HG02870 (cell line): Measurements from ENCODE around the gene HJV.

Experiments
- ATAC-seq: cut with Tn5 transposase; IDR thresholded peaks from one replicate; pipeline ENCODE4 v1.9.1; 2021; ENCODE audit warnings: mild to moderate bottlenecking, moderate library complexity; ENCODE audit not compliant: unreplicated experiment

Gene HJV

DNA sequence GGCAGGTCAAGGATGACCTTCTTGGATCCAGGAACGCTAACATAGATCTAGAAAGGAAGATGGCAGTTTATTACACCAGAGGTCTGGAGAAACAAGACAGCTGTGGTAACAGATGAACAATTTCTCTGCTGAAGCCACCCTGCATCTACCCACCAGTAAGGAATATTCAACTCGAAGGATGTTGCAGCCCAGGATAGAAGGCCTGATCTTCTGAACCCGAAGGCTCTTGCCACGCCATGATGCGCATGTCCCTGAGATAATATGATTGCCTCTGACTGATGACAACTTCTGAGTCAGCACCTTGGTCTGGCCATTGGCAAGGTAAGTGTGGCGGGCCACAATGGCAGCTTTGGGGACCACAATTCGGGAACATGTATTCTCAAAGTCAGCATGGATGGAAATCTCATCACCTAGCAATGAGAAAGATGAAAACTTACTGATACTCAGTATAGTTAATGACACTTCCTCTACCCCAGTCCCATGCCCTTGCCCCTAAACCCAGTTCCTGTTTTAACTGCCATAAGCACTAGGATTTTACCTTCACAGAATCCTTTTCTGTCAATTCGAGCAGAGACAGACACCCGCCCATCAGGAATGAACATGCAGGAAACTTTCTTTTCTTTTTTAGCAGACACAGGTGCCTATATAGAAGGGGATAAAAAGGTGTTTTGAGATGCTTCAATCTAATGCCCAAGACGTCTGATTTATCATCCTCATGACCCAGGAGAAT, 27.0 kb downstream of the HJV start:
- ATAC-seq, result no peak

DNA sequence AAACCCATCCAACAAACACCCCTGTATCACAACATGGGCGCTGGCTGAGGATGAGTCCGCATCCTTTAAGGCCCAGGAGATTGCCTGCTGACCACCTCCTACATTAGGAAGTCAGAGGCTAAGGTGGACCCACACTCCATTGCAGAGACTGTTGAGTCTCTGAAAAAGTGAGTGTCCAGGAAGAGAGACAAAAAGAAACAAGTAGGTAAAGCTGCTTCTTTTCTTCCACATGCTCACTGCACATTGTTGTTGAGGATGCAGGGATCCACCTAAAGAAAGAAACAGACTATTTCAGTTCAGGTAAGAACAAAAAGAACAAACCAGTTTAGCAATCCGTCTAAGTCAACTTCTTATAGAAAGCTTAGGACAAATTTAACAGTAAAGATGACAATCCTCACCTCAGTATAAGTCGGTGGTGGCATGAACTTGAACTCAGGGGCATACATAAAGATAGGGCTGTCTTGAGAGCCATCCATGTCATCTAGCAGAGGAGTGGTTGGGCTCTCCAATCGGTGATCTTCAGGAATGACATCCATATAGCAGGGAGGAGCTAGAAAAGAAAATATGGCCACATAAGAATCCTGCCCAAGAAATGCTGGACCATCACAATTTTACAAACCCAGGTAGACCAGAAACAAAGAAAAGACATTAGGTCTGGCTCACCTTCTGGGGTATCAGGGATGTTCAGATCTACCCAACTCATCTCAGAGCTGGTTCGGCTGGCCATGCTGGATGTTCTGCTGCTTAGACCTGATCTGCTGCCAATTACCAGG, 27.7 kb downstream of the HJV start:
- ATAC-seq, result no peak

DNA sequence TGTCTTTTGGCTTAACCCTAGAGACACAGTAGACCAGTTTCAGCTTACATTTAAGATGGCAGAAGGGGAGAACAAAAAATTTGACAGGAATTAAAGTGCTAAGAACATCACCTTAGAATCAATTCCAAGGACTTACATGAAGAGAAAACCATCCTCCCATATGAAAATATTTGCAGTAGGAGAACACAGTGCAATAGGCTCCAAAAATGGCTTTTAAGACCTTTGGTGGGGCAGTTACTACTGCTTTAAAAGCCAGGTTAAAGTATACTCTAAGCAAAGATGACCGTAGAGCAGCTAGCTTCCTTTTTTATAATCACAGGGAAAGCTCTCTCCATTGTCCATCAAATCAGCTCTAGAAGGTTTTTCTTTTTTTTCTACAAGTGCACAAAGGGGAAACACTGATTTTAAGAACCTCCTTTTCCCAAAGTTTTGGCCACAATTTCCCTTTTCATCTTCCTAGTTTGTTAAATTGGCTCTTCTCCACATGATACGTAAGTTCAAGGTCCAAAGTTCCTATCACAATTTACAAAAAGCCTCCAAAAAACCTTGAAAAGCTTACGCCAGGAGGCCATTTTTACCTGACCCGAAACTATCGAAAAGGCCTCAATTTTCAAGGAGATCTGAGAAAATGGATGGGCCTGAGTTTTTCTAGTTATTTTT, 28.4 kb downstream of the HJV start:
- ATAC-seq, result no peak

DNA sequence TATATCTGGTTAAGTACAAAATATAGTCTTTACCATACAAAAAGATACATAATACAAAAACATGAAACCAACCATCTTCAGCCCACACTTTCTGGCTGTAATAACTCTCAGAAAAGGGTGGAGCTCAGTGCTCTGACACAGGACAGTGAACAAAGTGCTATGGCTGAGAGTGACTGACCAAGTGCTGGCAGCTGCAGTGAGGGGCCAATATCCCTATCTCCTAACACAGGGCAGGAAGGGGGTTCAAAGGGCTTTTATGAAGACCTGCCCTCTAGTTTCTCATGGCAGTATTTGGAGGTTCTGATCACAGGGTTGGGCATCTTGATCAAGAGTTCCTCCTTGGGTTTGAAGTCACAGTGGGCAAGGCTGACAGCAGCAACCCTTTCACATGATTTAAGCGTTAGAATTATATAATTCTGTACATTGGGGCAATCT, 29.0 kb downstream of the HJV start:
- ATAC-seq, result no peak

DNA sequence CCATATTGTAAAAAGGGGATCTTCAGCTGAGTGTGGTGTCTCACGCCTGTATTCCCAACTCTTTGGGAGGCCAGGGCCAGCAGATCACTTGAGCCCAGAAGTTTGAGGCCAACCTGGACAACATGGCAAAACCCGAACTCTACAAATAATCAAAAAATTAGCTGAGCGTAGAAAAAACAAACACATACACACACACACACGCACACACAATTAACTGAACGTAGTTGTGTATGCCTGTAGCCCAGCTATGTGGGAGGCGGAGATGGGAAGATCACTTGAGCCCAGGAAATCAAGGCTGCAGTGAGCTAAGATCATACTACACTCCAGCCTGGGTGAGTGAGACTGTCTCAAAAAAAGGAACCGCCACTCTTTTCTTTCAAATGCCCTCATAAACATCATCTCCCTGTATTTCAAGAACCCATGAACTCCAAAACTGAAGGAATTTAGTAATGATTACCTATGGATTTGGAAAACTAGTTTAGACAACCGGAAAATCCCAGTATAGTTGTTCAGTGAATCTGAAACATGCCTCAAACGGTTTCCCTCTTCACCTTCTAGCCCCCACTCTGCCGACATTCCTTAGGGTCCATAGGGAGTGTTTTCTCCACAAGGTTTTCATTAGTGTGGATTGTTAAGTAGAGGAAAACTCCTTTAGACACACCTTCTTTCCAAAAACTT, 29.7 kb downstream of the HJV start:
- no peak for ATAC-seq

DNA sequence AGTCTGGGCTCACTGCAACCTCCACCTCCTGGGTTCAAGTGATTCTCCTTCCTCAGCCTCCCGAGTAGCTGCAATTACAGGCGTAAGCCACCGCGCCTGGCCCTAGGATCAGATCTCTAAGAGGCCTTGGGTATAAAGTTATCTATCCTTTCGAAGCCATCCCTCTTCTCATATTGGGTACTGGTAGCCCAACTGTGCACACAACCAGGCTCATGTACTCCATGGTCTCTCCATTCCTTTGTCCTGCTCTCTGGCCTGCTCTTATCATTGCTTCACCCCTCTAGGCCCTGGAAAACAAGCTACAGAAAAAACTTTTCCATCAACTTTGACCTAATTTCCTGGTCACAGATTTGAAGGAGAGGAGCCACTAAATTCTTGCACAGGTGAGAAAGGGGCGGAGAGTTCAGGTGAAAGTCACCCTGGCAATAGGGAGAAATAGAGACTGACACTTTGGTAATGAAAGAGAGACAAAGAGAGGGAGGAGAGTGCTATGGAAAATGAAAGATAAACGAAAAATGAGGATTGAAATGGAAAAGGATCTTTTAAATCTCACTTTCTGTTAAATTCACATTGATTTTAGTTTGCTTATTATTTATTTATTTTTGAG, 31.2 kb downstream of the HJV start:
- ATAC-seq, result no peak

DNA sequence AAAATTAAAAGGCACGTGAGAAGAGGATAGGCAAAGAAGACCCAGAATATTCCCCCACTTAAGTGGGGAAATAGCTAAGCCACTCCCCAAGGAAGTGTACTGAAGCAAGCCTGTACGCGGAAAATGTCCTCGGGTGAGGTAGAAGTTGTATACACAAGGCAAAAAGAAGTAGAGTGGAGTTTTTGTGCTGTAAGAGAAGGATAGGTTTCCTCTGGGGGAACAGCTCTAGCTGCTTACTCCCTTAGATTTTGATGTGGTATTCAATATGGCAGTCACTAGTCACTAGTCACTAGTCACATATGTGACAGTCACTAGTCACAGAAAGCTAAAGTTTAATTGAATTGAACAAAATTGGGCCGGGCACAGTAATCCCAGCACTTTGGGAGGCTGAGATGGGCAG, 32.8 kb downstream of the HJV start:
- ATAC-seq, result no peak

DNA sequence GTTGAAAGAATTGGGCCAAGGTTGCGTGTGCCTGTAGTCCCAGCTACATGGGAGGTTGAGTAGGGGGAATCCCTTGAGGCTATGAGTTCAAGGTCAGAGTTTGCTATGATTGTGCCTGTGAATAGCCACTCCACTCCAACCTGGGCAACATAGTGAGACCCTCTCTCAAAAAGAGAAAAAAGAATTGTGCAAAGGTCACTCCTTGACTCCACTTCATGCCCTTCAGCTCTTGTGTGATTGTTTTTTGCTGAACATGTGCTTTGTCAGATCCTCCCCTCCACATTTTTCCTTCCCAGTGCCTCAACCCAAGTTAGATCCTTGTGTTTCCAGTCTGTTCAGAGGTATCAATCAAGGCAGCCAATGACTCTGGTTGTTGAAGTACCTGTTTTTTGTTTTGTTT, 33.6 kb downstream of the HJV start:
- no peak for ATAC-seq

DNA sequence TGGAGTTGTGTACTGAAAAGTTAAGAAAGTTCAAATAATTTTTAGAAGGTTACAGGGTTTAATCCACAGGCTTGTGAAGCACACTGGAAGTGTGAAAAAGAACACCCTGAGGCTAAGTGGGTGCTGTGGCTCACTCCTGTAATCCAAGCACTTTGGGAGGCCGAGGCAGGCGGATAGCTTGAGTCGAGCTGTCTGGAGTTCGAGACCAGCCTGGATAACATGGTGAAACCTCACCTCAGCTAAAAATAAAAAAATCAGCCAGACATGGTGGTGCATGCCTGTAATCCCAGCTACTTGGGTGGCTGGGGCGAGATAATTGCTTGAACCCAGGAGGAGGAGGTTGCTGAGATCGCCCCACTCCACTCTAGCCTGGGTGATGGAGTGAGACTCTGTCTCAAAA, 35.0 kb downstream of the HJV start:
- ATAC-seq, result no peak

DNA sequence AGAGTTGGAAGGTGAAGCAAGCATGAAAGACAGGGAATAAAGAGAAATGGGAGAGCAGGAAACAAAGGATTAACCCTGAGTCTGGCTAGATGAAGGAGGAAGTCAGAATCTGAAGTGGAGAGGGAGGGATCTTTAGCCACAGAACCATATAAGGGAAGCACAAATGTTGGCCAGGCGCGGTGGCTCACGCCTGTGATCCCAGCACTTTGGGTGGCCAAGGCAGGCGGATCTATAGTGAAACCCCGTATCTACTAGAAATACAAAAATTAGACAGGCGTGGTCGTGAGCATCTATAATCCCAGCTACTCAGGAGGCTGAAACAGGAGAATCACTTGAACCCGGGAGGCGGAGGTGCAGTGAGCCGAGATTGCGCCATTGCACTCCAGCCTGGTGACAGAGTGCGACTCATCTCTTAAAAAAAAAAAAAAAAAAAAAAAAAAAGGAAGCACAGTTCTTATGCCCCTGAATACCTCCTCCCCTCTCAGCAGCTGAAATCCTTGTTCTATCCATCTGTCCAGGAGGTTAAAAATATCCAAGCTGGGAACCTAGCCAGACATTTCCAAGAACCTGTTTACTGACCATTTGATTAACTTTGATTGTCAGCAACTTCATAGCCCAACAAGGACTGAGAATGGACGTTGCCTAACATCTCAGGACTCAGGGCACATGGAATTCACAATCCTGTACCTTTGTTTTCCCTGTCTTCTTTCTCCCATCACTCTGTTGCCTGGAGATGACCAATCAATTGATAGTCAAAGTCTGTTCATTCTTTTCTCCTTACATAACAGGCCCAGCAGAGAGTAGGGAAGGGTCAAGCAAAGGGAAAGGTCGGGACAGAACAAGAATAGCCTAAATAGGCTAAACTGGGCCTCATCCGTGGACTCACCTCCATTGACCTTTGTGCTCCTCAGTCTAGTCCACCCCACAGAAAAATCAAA, 35.8 kb downstream of the HJV start:
- no peak for ATAC-seq

DNA sequence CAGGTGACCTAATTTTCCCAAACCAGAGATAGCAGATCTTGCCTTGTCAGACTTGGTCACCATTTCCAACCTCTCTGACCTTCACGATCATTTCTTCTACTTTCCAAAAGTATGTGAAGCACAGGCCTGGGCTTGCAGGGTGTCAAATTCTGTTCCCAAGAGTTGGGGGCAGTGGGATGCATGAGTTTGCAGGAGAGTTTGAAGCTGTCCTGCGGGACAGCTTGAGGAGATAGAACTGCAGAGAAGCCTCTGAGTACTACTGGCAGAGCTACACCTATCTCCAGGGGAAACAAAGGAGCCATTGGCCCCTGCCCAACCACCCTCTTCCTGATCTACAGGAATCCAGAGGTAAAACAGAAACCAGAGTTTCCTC, 36.4 kb downstream of the HJV start:
- ATAC-seq, result no peak

DNA sequence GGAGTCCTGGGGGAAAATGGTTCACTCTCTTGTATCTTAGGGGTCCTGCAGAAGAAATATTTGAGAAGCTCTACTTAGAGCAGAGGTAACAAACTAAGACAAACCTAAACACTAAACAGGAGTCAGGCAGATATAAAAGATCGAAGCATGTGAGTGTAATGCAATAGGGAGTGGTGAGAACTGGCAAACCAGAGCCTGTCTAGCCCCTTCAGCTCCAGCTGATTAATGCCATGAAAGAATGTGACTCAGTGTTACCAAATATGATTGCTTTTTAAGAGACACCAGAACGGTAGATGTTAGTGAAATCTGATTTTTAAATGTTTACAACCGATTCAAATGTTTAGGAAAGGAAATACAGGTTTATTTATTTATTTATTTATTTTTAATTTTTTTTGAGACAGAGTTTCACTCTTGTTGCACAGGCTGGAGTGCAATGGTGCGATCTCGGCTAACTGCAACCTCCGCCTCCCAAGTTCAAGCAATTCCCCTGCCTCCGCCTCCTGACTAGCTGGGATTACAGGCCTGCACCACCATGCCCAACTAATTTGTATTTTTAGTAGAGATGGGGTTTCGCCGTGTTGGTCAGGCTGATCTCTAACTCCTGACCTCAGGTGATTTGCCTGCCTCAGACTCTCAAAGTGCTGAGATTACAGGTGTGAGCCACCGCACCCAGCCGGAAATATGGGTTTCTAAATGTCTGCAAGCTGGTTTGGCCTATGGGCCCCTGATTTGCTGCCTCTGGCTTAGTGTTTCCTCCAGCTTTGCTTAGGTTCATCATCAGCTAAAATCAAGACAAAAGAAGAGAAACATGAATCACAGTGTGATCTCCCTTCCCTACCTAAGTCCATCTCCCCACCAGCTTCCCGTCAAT, 37.3 kb downstream of the HJV start:
- ATAC-seq, result no peak

DNA sequence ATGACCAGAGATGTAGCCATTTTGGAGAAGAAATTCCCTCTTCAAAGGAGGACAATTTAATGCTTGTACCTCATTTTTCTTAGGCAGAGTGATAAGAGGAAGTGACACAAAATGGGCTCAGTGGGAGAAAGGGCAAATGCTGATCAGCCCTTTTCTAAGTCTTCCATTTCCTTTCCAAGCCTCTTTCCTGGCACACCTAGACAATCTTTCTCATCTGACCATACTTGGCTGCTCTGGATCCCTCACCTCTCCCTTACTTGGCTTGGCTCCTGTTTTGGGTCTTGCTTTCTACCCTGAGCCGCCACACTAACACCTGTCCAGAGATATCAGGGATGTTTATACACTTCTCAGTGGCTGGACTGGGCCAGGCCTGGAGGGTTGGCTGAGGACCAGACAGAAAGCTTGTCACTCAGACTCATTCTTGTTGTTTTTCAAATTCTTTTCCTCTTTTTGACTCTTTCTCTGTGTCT, 38.3 kb downstream of the HJV start:
- no peak for ATAC-seq

DNA sequence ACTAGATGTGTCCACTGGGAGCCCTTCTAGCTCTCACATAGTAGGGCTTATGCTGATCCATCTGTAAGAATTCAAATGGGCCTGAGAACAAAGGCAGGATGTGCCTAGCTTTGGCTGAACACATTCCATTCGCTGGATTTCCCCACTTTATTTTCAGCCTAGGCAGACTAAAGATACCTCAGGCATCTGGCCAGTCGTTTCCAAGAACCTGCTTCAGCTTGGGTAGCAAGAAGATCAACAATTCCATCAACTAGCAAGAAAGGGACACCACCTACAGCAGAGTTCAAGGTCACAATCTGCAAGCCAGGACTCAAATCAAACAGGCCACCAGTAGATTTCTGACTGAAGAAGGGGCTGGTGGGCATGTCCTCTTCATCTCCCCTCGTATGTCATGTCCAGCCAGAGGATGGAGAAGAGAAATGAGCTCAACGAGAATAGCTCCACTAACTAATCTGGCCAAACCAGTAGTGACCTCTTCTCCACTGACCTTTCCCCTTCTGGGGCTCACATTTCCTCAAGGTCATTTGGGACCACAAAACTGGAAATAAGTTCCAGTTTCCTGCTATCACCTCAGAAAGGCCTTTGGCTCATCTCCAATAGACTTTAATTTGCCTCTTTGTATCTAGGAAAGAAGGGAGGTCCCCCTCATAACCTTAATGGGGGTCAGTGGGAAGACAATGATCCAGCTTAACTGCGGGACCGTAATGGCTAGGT, 39.4 kb downstream of the HJV start:
- no peak for ATAC-seq

DNA sequence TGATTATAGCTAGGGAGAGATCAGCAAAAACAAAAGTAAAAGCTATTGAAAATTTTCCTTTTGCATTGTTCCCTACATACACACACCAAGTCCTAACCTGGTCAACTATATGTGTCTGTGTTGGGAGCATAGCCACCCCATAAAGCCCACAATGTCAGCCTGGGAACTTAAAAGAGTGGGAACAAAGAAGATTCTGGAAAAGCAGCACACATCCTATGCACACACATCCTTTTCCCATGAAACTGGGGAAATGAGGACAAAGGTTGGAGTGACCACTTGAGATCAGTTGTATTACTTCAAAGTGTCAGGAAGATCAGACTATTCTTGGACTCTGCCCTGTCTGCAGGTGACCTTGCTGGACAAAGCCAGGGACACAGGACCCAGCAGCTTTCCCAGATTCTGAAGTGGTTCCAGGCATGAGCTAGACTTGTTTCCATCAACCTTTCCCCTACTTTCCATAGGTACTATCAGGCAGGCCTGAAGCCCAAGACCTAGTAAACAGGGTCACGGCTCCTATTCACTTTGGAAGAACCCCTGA, 41.0 kb downstream of the HJV start:
- ATAC-seq, result no peak

DNA sequence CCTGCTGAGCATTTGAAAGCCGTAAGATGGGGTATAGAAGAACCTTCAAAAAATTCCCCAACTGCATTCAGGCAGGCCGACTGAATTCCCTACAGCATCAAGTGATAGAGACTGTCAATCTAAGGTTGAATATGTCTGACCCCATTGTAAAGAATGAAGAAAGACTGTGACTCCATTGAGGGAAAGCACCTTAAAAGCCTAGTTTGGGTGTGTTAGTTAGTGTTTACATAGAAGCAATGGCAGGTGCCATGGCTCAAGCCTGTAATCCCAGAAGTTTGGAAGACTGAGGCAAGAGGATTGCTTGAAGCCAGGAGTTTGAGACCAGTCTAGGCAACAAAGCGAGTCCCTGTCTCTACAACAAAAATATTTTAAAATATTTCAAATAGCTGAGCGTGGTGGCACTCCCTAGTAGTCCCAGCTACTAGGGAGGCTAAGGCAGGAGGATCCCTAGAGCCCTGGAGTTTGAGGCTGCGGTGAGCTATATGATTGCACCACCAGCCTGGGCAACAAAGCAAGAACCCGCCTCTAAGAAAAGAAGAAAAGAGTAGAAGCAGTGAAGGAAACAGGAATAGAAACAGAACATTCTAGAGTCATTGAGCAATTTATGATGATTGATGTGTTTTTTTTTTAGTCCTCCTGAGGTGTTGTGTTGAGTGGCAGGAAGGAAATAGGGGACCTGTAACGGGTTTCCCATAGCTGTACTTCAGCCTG, 41.6 kb downstream of the HJV start:
- ATAC-seq, result no peak
